Myocyte (in vitro differentiated cells): ENCODE results near the gene C4orf51. TPM values are rescaled to one million over a fixed set of nuclear protein-coding genes. Genes with fewer than 3 reads are reported as not detected.

Experiments used
- DNase-seq: peaks from one replicate; pipeline ENCODE4 v3.0.0-alpha.2; 2012; ENCODE audit warnings: low read depth
- total RNA-seq: library from RNA; depleted of rRNA; stranded (reverse); fragments of >200 nt; gene quantifications from 2 replicates; pipeline ENCODE4 v1.2.3, GENCODE V29; 2014

The C4orf51 gene
- total RNA-seq, 1 donor from 2014 or later: not detected

GRCh38 chr4:145755802-145756201 lies 75.9 kb downstream of the C4orf51 start:
- peak; percentile 46 for DNase-seq

- no peak for DNase-seq
These were observed 76.3 kb downstream of the C4orf51 start for GRCh38 chr4:145756244-145756643.

DNA sequence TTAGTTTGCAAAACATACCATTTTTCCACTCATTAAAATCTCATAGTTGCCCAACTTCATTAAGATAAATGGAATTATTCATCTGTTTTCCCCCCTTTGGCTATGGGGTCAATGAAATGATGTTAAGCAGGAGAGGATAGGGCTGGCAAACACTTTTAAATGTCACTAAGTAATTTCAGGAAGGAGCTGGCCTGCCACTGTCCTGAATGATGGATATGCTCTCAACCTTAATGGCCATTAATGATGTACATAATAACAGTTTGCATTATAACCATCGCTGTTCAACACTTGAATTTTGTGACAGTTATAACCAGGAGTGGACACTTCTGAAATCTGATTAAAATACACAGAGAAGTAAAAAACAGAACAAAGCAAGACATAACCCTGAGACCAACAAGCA lies 77.2 kb downstream of the C4orf51 start:
- no peak for DNase-seq

DNA sequence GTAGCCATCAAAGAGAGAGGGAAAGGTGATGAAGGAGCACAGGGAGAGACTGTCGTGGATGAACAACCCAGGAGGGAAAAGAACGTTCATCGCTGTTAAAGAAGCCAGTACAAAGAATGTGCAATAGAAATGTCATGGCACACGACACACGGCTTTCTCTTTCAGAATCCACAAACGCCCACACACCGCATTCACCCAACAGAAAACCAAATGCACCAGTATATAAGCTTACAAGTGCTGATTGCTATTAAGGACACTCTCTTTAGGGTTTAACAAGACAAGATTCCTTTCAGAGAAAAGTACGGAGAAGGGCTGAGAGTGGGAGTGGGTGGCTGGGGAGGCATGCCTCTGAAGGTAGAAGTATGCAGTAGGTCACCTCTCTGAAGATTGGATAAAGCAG lies 80.2 kb downstream of the C4orf51 start:
- no peak for DNase-seq

DNA sequence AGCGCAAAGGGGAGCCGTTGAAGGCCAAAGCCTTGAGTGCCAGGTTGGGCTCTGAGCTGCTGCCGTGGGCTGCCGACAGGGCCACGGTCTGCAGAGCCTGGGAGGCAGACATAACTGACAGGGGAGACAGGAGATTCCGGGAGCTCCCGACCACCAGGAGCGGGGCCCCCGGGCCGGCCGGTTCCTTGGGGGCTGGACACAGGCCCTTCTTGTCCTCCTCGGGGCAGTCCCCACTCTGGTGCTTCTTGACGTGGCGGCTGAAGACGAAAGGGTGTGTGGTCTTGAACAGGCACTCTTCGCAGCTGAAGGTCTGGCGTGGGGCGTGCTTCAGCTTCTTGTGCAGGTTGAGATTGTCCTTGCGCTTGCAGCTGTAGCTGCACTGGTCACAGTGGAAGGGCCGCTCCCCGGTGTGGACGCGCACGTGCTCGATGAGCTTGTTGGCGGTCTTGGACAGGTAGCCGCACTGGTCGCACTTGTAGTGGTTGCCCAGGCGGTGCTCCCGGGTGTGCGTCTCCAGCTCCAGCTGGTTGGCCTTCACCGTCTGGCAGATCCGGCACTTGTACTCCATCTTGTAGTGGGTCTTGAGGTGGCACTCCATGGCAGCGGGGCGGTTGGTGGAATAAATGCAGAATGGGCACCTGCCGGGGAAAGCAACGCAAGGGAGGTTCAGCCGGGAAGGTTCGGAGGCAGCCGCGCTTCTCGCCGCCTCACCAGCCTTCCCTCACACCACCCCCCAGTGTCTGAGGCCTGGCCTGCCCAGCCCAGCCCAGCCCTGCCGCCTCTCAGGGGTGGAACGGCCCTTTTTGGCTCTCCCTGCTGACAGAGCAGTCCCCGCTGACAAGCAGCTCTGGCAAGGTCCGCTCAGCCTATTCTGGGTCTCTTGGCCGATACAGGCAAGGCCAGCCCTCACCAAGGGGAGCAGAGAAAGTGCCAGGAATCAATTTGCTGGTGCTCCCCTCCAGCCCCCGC lies 81.3 kb downstream of the C4orf51 start:
- DNase-seq: no peak

DNA sequence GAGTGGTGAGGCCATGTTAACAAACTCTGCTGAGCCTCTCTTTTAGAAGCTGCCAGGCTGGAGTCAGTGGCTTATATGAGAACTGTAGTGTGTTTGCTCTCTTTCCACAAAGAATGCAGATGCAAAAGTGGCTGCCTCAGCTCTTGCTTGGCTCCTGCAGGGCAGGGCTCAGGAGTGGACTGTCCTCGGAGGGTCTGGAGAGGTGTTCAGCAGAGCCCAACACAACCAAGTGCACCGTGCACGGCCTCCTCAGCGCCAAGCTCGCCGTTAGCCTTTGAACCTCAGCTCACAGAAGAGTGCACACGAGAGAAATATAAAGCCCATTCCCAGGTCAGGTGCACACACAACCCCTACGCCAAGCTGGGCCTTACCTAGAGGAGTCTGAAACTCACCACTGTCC lies 82.8 kb downstream of the C4orf51 start:
- DNase-seq: no peak

GRCh38 chr4:145763399-145763798 lies 83.5 kb downstream of the C4orf51 start:
- no peak for DNase-seq

DNA sequence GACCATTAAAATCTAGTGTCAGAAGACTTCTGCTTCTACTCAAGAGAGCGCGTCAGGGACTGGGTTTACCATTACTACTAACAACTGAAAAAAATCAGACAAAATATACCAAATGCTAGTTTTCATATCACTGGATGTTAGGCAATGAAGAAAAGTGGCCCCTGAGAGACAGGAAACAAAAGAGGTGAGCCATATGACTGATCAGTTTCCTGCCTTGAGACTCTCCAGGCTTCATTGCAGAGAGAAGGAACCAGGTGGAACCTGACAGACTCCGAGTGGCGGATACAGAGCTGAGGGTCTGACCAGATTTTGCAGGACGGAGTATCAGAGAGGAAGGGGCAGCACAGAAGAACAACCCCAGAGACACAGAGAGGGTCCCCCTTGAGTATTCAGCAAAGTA lies 86.3 kb downstream of the C4orf51 start:
- DNase-seq: no peak

DNA sequence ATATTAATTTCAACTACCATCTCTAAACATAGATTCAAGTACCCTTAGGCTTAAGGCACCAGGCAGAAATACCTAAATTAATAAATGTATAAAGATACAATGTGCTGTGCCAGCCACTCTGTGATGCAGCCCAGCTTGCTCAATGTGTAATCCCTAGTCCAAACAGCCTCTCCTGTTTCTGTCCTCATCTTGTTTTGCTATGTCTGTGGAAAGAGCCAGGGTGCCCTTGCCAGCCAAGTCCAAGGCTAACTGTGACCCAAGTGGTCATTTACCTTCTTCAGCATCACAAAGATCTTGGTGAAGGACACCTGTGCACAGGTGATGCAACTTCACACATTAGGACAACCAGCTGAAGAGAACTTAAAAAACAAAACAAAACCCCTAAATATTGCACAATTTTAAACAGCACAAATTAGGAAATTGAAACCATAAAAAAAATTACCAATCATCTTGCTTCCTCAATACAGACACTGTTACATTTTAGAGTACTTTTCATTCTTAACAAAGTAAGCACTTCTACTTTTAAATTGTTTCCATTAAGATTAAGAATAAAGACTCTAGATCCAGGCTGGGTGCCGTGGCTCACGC lies 89.6 kb downstream of the C4orf51 start:
- DNase-seq: no peak

- no peak for DNase-seq
These were observed 90.2 kb downstream of the C4orf51 start for GRCh38 chr4:145770124-145770523.

DNA sequence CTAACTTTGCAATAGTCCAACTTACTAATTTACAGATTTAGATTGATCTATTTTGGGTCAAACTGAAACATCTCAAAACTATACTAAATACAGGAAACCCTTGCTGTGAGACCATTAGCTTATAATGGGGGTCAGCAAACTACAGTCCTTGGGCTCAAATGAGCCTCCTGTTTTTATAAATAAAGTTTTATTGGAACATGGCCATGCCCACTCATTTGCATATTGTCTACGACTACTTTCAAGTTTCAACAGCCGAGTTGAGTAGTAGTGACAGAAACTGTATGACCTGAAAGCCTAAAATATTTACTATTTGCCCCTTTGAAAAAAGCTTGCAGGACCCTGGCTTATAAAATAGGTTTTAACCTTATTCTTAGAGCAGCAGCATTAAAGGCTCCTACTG lies 92.4 kb downstream of the C4orf51 start:
- DNase-seq: no peak

GRCh38 chr4:145773581-145774234 lies 93.8 kb downstream of the C4orf51 start:
- no peak for DNase-seq

DNA sequence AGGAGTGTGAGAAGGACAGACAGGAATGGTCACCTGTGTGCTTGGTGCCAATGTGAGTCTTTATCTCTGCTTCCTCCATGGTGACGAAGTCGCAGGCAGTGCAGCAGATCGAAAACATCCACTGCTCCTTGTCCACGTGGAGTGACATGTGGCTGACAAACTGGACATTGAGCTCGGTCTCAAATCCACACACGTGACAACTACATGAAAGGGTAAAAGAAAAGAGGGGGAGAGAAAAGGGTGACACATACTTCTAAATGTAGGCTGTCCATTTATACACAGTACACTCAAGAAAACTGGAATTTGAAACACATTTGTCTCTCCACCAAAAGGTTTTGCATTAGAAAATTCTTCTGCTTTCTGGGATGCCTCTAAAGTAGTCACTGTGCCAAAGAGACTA lies 94.5 kb downstream of the C4orf51 start:
- DNase-seq: no peak

DNA sequence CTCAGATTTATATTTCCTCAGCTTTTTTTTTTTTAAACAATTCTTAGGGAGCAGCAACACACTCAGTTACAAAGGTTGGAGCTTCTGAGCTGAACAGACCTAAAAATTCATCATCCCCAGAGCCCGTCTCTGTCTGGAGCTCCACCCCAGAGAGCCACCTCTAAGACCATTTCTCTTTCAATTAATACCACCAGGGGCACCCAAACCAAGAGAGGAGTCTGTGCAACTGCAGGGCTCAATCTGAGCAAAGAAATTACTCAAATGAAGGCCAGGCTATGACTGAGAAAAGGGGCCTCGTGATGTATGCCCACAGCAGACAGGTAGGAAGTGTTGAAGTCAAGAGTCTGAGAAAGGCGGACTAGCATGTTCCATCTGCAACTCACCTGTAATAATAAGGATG lies 95.5 kb downstream of the C4orf51 start:
- DNase-seq: no peak

DNA sequence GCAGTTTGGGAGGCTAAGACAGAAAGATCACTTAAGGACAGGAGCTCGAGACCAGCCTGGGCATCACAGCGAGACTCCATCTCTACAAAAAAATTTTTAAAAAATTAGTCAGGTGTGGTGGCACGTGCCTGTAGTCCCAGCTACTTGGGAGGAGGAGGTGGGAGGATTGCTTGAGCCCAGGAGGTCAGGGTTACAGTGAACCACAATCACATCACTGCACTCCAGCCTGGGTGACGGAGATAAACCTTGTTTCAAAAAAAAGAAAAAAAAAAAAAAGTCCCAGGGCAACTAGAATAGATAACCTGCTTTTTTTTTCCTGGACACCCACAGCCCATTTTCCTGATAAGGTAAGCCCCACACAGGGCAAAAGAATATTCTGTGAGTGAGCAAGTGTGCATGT lies 96.3 kb downstream of the C4orf51 start:
- no peak for DNase-seq

GRCh38 chr4:145779319-145779801 lies 99.4 kb downstream of the C4orf51 start:
- DNase-seq: no peak

GRCh38 chr4:145781351-145781750 lies 101.4 kb downstream of the C4orf51 start:
- no peak for DNase-seq

Other genes with a start within 250 kb of the C4orf51 start
- 58.9 and 61.3 TPM in 2 replicates for gene SMAD1, start 198.3 kb upstream of the C4orf51 start, total RNA-seq
- 4.7 and 9.5 TPM in 2 replicates for gene MMAA, start 60.8 kb upstream of the C4orf51 start, total RNA-seq